PFSK-1 (cell line): ENCODE results near the gene LRMDA.

Source experiments
- POLR2AphosphoS5 ChIP-seq: IDR thresholded peaks from 2 replicates; pipeline ENCODE4 v1.6.1; 2012; ENCODE audit warnings: low read depth, mild to moderate bottlenecking, control low read depth, low read length, moderate library complexity
- TAF1 ChIP-seq: IDR thresholded peaks from 2 replicates; pipeline ENCODE4 v1.6.1; 2012; ENCODE audit warnings: low read length, control low read depth, borderline replicate concordance; ENCODE audit not compliant: insufficient read depth

GRCh38 chr10:75916906-75917305, 485.5 kb downstream of the LRMDA start:
- TF ChIP-seq POLR2AphosphoS5 (no peak), TAF1 (no peak)
